CD14-positive monocyte (primary cell): ENCODE results near the gene RUNDC3A. TPM values are rescaled to one million over a fixed set of nuclear protein-coding genes. Genes with fewer than 3 reads are reported as not detected.

Experiments used
- DNase-seq, 3 donors: peaks; one replicate each; pipeline ENCODE4 v3.0.0-alpha.2; 2011 to 2022
- H2AFZ ChIP-seq: 2 replicates; pipeline ENCODE4 v1.6.0; 2012; ENCODE audit warnings: mild to moderate bottlenecking, low read depth, low read length, inconsistent platforms; ENCODE audit not compliant: insufficient read depth, poor library complexity, severe bottlenecking
- H3K27ac ChIP-seq, 2 donors: 1 replicate in 1 of 2; 2 replicates in 1 of 2; pipeline ENCODE4 v1.5.1; 2012 to 2013; ENCODE audit warnings: low read length in 2 of 2, control low read depth in 1 of 2, inconsistent platforms in 1 of 2, low read depth in 1 of 2, mild to moderate bottlenecking in 1 of 2
- H3K27me3 ChIP-seq, 2 donors: one replicate each; pipeline versions ENCODE4 v1.6.0 to v1.6.1; 2011 to 2013; ENCODE audit warnings: low read length in 2 of 2; ENCODE audit not compliant: control insufficient read depth in 2 of 2, insufficient read depth in 2 of 2
- H3K36me3 ChIP-seq, 2 donors: replicated peaks in 1 of 2; 1 replicate in 1 of 2; 2 replicates in 1 of 2; pipeline versions ENCODE4 v1.5.1 to v1.6.1; 2012 to 2013; ENCODE audit warnings: low read length in 2 of 2, control low read depth in 1 of 2, inconsistent platforms in 1 of 2, mild to moderate bottlenecking in 1 of 2; ENCODE audit not compliant: insufficient read depth in 2 of 2, control insufficient read depth in 1 of 2
- H3K4me1 ChIP-seq, 2 donors: 1 replicate in 1 of 2; 2 replicates in 1 of 2; pipeline versions ENCODE4 v1.5.1 to v1.6.1; 2012 to 2013; ENCODE audit warnings: low read length in 2 of 2, control low read depth in 1 of 2, inconsistent platforms in 1 of 2, mild to moderate bottlenecking in 1 of 2, moderate library complexity in 1 of 2; ENCODE audit not compliant: insufficient read depth in 2 of 2, control insufficient read depth in 1 of 2
- H3K4me2 ChIP-seq: replicated peaks from 2 replicates; pipeline ENCODE3; 2012; ENCODE audit warnings: low read length, moderate library complexity, mild to moderate bottlenecking; ENCODE audit not compliant: poor library complexity, severe bottlenecking; ENCODE audit errors: extremely low read depth
- H3K4me3 ChIP-seq, 3 experiments: fragments of 200-600 bp in 1 of 3; sonication (generic) in 1 of 3; replicated peaks in 1 of 3; 1 replicate in 2 of 3; 2 replicates in 1 of 3; pipeline ENCODE4 v1.5.1; 2011 to 2013; ENCODE audit warnings: low read length in 3 of 3, mild to moderate bottlenecking in 3 of 3, control low read depth in 2 of 3, low read depth in 2 of 3, inconsistent platforms in 1 of 3, moderate library complexity in 1 of 3
- H3K79me2 ChIP-seq: 2 replicates; pipeline ENCODE4 v1.6.0; 2012; ENCODE audit warnings: mild to moderate bottlenecking, control low read depth, inconsistent platforms, low read length, moderate library complexity; ENCODE audit not compliant: insufficient read depth
- H3K9ac ChIP-seq: 2 replicates; pipeline ENCODE4 v1.6.0; 2017; ENCODE audit warnings: low read length, mild to moderate bottlenecking; ENCODE audit not compliant: insufficient read depth, poor library complexity, severe bottlenecking
- H3K9me3 ChIP-seq, 2 donors: replicated peaks in 1 of 2; 1 replicate in 1 of 2; 2 replicates in 1 of 2; pipeline versions ENCODE4 v1.5.1 to v1.6.1; 2012 to 2013; ENCODE audit warnings: low read length in 2 of 2, control low read depth in 1 of 2; ENCODE audit not compliant: control insufficient read depth in 1 of 2, insufficient read depth in 1 of 2
- H4K20me1 ChIP-seq: 2 replicates; pipeline ENCODE4 v1.6.0; 2012; ENCODE audit warnings: mild to moderate bottlenecking, low read length, control low read depth, moderate library complexity; ENCODE audit not compliant: insufficient read depth
- H3K27ac Mint-ChIP-seq, 7 donors: one replicate each; pipeline ENCODE4 v1.8.0; 2020; ENCODE audit warnings: mild to moderate bottlenecking in 7 of 7, mixed read lengths in 7 of 7, moderate library complexity in 6 of 7, inconsistent platforms in 2 of 7
- H3K27me3 Mint-ChIP-seq, 3 donors: one replicate each; pipeline ENCODE4 v1.8.0; 2021 to 2022; ENCODE audit warnings: low read depth in 3 of 3, mild to moderate bottlenecking in 3 of 3, mixed read lengths in 3 of 3, moderate library complexity in 3 of 3, inconsistent platforms in 1 of 3
- H3K36me3 Mint-ChIP-seq, 2 donors: one replicate each; pipeline ENCODE4 v1.8.0; 2020; ENCODE audit warnings: mixed read lengths in 2 of 2, inconsistent platforms in 1 of 2, mild to moderate bottlenecking in 1 of 2
- H3K4me1 Mint-ChIP-seq: one replicate; pipeline ENCODE4 v1.8.0; 2020; ENCODE audit warnings: mild to moderate bottlenecking, mixed read lengths
- H3K4me3 Mint-ChIP-seq, 2 donors: one replicate each; pipeline ENCODE4 v1.8.0; 2020; ENCODE audit warnings: mild to moderate bottlenecking in 2 of 2, mixed read lengths in 2 of 2, moderate library complexity in 1 of 2
- H3K9me3 Mint-ChIP-seq, 7 donors: one replicate each; pipeline ENCODE4 v1.8.0; 2020 to 2022; ENCODE audit warnings: mixed read lengths in 7 of 7, mild to moderate bottlenecking in 6 of 7, moderate library complexity in 6 of 7, inconsistent platforms in 2 of 7
- WGBS: methylation state at CpG from one replicate; pipeline ENCODE4 v1.1.5; 2013; ENCODE audit warnings: missing lambda C conversion rate; ENCODE audit not compliant: insufficient coverage; 5-methylcytosine and 5-hydroxymethylcytosine counted together
- intact Hi-C, 2 donors: fragments of 100-400 bp; cut with micrococcal nuclease; formaldehyde crosslinking; loops; one replicate each; pipeline versions ENCODE4 v1.15.0 to v1.15.1; 2023
- polyA plus RNA-seq, 3 donors: library from polyadenylated mRNA; depleted of rRNA in 1 of 3; unstranded in 2 of 3; stranded (reverse) in 1 of 3; fragments of 300-500 nt in 2 of 3; fragments of >200 nt in 1 of 3; fragmentation: Illumina TruSeq in 2 of 3; gene quantifications; 1 replicate in 2 of 3; 2 replicates in 1 of 3; pipeline ENCODE4 v1.2.3, GENCODE V29; 2012 to 2021
- TF ChIP-seq, protein P1 (sequence below): fragments of 200-600 bp; IDR thresholded peaks from one replicate; pipeline ENCODE4 v1.8.0; 2022; ENCODE audit warnings: antibody characterized with exemption, mild to moderate bottlenecking

RUNDC3A gene
- polyA plus RNA-seq, 3 donors, result 0.22 to 0.35 TPM; not detected in 1

DNA sequence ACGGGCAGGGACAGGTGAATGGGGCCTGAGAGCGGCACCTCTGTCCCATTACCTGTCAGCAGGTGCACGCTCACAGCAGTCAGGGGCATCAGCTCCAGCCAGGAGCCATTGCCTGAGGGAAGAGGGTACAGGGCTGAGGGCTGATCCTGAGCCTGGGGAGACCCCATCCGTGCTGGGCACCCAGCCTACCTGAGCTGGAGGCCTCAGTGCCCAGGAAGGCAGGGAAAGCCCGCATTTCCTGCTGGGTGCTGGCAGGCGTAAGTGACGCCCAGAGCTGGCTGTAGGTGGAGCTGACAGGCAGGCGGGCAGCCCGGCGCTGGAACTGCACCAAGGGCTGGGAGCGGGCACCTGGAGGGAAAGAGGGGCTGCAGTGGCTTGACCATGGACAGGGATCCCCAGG is 47.8 kb downstream of the RUNDC3A start:
- Mint-ChIP-seq H3K4me3 (no peak overlapping the region), H3K36me3 (peaks cover 19 to 20% of the 10 kb centered on the region in 2 donors)

DNA sequence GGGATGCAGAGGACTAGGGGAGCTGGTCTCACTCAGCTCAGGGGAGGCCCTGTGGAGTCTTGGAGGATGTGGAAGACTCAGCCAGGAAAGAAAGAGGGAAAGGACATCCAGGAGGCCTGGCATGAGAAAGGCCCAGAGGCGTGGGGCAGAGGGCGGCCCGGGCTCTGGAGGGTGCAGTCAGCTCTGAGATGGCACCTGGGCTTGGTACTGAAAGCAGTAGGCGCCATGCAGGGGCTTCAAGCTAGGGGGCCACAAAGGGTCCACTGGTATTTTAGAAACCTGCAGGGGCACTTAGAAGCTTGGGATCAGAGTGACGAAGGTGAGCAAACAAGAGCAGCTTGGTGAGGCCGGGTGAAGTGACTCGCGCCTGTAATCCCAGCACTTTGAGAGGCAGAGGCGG is 49.7 kb downstream of the RUNDC3A start:
- peaks cover 27 to 62% (median 33%) of the 10 kb centered on the region in 3 donors for H3K27me3 Mint-ChIP-seq

More for the DNA sequence above, 47.8 kb downstream of the RUNDC3A start:
- TF ChIP-seq, protein P1, sequence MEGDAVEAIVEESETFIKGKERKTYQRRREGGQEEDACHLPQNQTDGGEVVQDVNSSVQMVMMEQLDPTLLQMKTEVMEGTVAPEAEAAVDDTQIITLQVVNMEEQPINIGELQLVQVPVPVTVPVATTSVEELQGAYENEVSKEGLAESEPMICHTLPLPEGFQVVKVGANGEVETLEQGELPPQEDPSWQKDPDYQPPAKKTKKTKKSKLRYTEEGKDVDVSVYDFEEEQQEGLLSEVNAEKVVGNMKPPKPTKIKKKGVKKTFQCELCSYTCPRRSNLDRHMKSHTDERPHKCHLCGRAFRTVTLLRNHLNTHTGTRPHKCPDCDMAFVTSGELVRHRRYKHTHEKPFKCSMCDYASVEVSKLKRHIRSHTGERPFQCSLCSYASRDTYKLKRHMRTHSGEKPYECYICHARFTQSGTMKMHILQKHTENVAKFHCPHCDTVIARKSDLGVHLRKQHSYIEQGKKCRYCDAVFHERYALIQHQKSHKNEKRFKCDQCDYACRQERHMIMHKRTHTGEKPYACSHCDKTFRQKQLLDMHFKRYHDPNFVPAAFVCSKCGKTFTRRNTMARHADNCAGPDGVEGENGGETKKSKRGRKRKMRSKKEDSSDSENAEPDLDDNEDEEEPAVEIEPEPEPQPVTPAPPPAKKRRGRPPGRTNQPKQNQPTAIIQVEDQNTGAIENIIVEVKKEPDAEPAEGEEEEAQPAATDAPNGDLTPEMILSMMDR, result no peak
- Histone ChIP-seq H3K27ac (no peak overlapping the region), H3K9ac (no peak overlapping the region), H4K20me1 (peaks cover 24% of the 10 kb centered on the region), H3K4me1 (peaks cover 5 to 27% of the 10 kb centered on the region in 2 donors), H3K36me3 (peaks cover 20 to 21% of the 10 kb centered on the region in 2 donors), H2AFZ (no peak overlapping the region), H3K4me3 (no peak overlapping the region), H3K4me2 (no peak overlapping the region), H3K9me3 (no peaks in the 10 kb centered on the region), H3K79me2 (no peaks in the 10 kb centered on the region), H3K27me3 (peaks cover 0 to 18% of the 10 kb centered on the region in 2 donors)
- H3K4me1 Mint-ChIP-seq, result peaks cover 14% of the 10 kb centered on the region
- no peak for DNase-seq
- H3K27ac Mint-ChIP-seq, result no peak overlapping the region
- WGBS, result 92% methylated on average over 11 of the region's 11 CpGs
- intact Hi-C loops, result no loop called here
- H3K9me3 Mint-ChIP-seq, result peaks cover 0 to 4% (median 0%) of the 10 kb centered on the region in 7 donors
- peaks cover 16 to 46% (median 18%) of the 10 kb centered on the region in 3 donors for H3K27me3 Mint-ChIP-seq

More for the DNA sequence above, 49.7 kb downstream of the RUNDC3A start:
- intact Hi-C loops, result no loop called here
- H4K20me1 ChIP-seq, result peaks cover 6% of the 10 kb centered on the region
- peak overlapping the region in 1 of 7 donors; percentile 7 for H3K27ac Mint-ChIP-seq
- H3K36me3 Mint-ChIP-seq, result peaks cover 1 to 2% of the 10 kb centered on the region in 2 donors
- H3K27me3 ChIP-seq, result peaks cover 9 to 36% of the 10 kb centered on the region in 2 donors
- peaks cover 0 to 2% (median 2%) of the 10 kb centered on the region in 7 donors for H3K9me3 Mint-ChIP-seq
- H3K9me3 ChIP-seq, result no peaks in the 10 kb centered on the region
- WGBS, result 99% methylated on average over 9 of the region's 9 CpGs
- H3K4me3 Mint-ChIP-seq, result no peak overlapping the region
- no peak overlapping the region for H2AFZ ChIP-seq
- peaks cover 7 to 21% of the 10 kb centered on the region in 2 donors for H3K4me1 ChIP-seq
- peaks cover 5% of the 10 kb centered on the region for H3K4me1 Mint-ChIP-seq
- H3K9ac ChIP-seq, result no peak overlapping the region
- TF ChIP-seq, protein P1, result no peak
- no peak overlapping the region for H3K4me2 ChIP-seq
- no peak for DNase-seq
- no peak overlapping the region for H3K27ac ChIP-seq
- H3K4me3 ChIP-seq, result no peak overlapping the region
- no peaks in the 10 kb centered on the region for H3K79me2 ChIP-seq
- H3K36me3 ChIP-seq, result peaks cover 2 to 3% of the 10 kb centered on the region in 2 donors
